HepG2 (cell line): Measurements from ENCODE around the gene TMEM45A. TPM values are rescaled to one million over a fixed set of nuclear protein-coding genes. Genes with fewer than 3 reads are reported as not detected.

Experiments used
- SP2 ChIP-seq: sonication (generic); formaldehyde crosslinking; IDR thresholded peaks from 2 replicates; pipeline ENCODE4 v1.5.1; 2020; ENCODE audit warnings: mild to moderate bottlenecking, missing genetic modification reagents
- polyA plus RNA-seq, 8 experiments: library from polyadenylated mRNA; depleted of rRNA in 3 of 8; stranded (reverse) in 7 of 8; unstranded in 1 of 8; fragments of >200 nt; fragmentation: Illumina TruSeq in 4 of 8; extraction: Trizol in 4 of 8; gene quantifications; 2 replicates each; pipeline versions ENCODE4 v1.2.1 to v1.2.3, GENCODE V29; 2011 to 2016; ENCODE audit warnings: low read depth in 4 of 8, missing spikeins in 1 of 8, mixed read lengths in 1 of 8; ENCODE audit not compliant: insufficient read depth in 1 of 8
- total RNA-seq, 5 experiments: library from RNA; depleted of rRNA; stranded (reverse); fragments of >200 nt; fragmentation: Illumina TruSeq; extraction: Trizol; gene quantifications; 2 replicates each; pipeline ENCODE4 v1.2.3, GENCODE V29; 2016; ENCODE audit warnings: low read depth in 1 of 5
- TF ChIP-seq, protein P1 (sequence below), 2 experiments: sonication (generic) in 1 of 2; formaldehyde crosslinking in 1 of 2; IDR thresholded peaks; 2 replicates each; pipeline versions ENCODE4 v1.6.1 to v1.9.0; 2014 to 2022; ENCODE audit warnings: antibody characterized with exemption in 1 of 2, borderline replicate concordance in 1 of 2, inconsistent platforms in 1 of 2, low read depth in 1 of 2, missing genetic modification reagents in 1 of 2
- TF ChIP-seq, protein P2 (sequence below): IDR thresholded peaks from 2 replicates; pipeline ENCODE4 v1.6.1; 2016; ENCODE audit warnings: missing genetic modification reagents, missing compliant biosample characterization

Gene TMEM45A
- total and polyA plus RNA-seq, 2 of the 13 experiments (the other 11 are each of a cell fraction or from before 2014, with no cell fraction given): 14.8 to 38.5 TPM

DNA sequence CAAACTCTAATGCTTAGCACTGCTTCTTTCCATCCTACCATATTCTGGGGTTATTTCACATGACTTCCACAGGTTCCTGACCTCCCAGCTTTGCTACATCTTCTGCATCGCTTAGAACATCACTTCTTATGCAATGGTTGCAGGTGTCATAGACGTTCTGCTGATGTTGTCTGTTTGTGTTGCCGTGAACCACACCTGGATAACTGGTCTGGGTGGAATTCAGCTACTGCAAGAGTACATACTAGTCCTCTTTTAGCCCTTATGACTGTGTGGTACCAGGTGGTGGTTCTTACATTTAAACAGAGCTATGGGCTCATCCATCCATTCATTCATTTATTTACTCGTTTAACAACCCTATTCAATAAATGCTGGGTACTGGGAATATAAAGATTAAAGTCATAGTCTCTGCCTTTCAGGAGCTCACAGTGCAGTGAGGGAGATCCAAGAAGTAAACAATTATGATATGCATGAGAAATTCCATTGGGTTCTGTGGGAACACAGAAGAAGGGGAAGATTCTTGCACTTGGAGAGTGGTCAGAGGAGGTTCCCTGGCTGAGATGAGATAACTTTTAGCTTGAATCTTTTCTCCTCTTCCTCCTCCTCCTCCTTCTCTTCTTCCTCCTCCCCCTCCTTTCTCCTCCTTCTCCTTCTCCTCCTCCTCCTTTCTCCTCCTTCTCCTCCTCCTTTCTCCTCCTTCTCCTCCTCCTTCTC is 30.8 kb downstream of the TMEM45A start (continued):
- TF ChIP-seq, protein P1, sequence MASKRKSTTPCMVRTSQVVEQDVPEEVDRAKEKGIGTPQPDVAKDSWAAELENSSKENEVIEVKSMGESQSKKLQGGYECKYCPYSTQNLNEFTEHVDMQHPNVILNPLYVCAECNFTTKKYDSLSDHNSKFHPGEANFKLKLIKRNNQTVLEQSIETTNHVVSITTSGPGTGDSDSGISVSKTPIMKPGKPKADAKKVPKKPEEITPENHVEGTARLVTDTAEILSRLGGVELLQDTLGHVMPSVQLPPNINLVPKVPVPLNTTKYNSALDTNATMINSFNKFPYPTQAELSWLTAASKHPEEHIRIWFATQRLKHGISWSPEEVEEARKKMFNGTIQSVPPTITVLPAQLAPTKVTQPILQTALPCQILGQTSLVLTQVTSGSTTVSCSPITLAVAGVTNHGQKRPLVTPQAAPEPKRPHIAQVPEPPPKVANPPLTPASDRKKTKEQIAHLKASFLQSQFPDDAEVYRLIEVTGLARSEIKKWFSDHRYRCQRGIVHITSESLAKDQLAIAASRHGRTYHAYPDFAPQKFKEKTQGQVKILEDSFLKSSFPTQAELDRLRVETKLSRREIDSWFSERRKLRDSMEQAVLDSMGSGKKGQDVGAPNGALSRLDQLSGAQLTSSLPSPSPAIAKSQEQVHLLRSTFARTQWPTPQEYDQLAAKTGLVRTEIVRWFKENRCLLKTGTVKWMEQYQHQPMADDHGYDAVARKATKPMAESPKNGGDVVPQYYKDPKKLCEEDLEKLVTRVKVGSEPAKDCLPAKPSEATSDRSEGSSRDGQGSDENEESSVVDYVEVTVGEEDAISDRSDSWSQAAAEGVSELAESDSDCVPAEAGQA (IDR thresholded peaks at IDR 0.05; ENCODE audit: low read depth): no peak
- TF ChIP-seq, protein P1 (CRISPR knock-in tag; IDR thresholded peaks at IDR 0.05; ENCODE audit: borderline replicate concordance): no peak
- no peak for TF ChIP-seq SP2 (CRISPR knock-in tag)
- TF ChIP-seq, protein P2, sequence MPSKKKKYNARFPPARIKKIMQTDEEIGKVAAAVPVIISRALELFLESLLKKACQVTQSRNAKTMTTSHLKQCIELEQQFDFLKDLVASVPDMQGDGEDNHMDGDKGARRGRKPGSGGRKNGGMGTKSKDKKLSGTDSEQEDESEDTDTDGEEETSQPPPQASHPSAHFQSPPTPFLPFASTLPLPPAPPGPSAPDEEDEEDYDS (CRISPR knock-in tag): no peak
